GM23338 (cell line): ENCODE results near the gene SMARCA2. TPM values are rescaled to one million over a fixed set of nuclear protein-coding genes. Genes with fewer than 3 reads are reported as not detected.

Experiments used
- ATAC-seq: fragments of 200-7000 bp; cut with Tn5 transposase; 3 replicates; pipeline ENCODE4 v1.9.1; 2020
- DNase-seq: peaks from one replicate; pipeline ENCODE4 v3.0.0-alpha.2; 2015; ENCODE audit warnings: low spot score
- H2AFZ ChIP-seq: fragments of 200-600 bp; sonication (generic); 2 replicates; pipeline ENCODE4 v1.8.0; 2016; ENCODE audit warnings: antibody characterized with exemption, mild to moderate bottlenecking, moderate library complexity
- H3F3A ChIP-seq: fragments of 200-600 bp; sonication (generic); replicated peaks from 2 replicates; pipeline ENCODE4 v1.8.0; 2017; ENCODE audit warnings: antibody characterized with exemption, mixed run types, low read depth
- H3K27ac ChIP-seq: fragments of 200-600 bp; sonication (generic); 2 replicates; pipeline ENCODE4 v1.6.1; 2016; ENCODE audit warnings: low read depth
- H3K27me3 ChIP-seq: fragments of 200-600 bp; sonication (generic); 2 replicates; pipeline ENCODE4 v1.8.0; 2016; ENCODE audit warnings: mild to moderate bottlenecking, mixed run types, moderate library complexity; ENCODE audit not compliant: insufficient read depth
- H3K36me3 ChIP-seq: fragments of 200-600 bp; sonication (generic); 2 replicates; pipeline ENCODE4 v1.8.0; 2016; ENCODE audit warnings: mild to moderate bottlenecking; ENCODE audit not compliant: insufficient read depth
- H3K4me1 ChIP-seq: fragments of 200-600 bp; sonication (generic); 2 replicates; pipeline ENCODE4 v1.8.0; 2016; ENCODE audit warnings: mild to moderate bottlenecking, moderate library complexity; ENCODE audit not compliant: insufficient read depth
- H3K4me2 ChIP-seq: fragments of 200-600 bp; sonication (generic); 2 replicates; pipeline ENCODE4 v1.7.1; 2017; ENCODE audit warnings: mixed run types
- H3K4me3 ChIP-seq: fragments of 200-600 bp; sonication (generic); 2 replicates; pipeline ENCODE4 v1.6.1; 2016; ENCODE audit warnings: mixed run types
- H3K79me2 ChIP-seq: fragments of 200-600 bp; sonication (generic); replicated peaks from 2 replicates; pipeline ENCODE4 v1.8.0; 2017; ENCODE audit warnings: mild to moderate bottlenecking; ENCODE audit not compliant: insufficient read depth
- H3K9me2 ChIP-seq: fragments of 200-600 bp; sonication (generic); 2 replicates; pipeline ENCODE4 v1.8.0; 2017; ENCODE audit not compliant: insufficient read depth
- H4K20me1 ChIP-seq: fragments of 200-600 bp; sonication (generic); replicated peaks from 2 replicates; pipeline ENCODE4 v1.8.0; 2017; ENCODE audit warnings: mild to moderate bottlenecking; ENCODE audit not compliant: insufficient read depth
- H3K27ac Mint-ChIP-seq: 2 replicates; pipeline ENCODE4 v1.8.0; 2020; ENCODE audit warnings: inconsistent platforms, mild to moderate bottlenecking, moderate library complexity, mixed read lengths
- H3K27me3 Mint-ChIP-seq: 3 replicates; pipeline ENCODE4 v1.8.0; 2022; ENCODE audit warnings: low read depth, mild to moderate bottlenecking, moderate library complexity, mixed read lengths, inconsistent platforms; ENCODE audit not compliant: insufficient read depth, poor library complexity
- H3K36me3 Mint-ChIP-seq: 3 replicates; pipeline ENCODE4 v1.8.0; 2021; ENCODE audit warnings: low read depth, mild to moderate bottlenecking, inconsistent platforms, moderate library complexity, mixed read lengths
- H3K4me1 Mint-ChIP-seq: 3 replicates; pipeline ENCODE4 v1.8.0; 2020; ENCODE audit warnings: mild to moderate bottlenecking, inconsistent platforms, mixed read lengths
- H3K4me3 Mint-ChIP-seq: 3 replicates; pipeline ENCODE4 v1.8.0; 2021; ENCODE audit warnings: moderate library complexity, mild to moderate bottlenecking, inconsistent platforms, mixed read lengths
- H3K9me3 Mint-ChIP-seq: 3 replicates; pipeline ENCODE4 v1.8.0; 2020; ENCODE audit warnings: moderate library complexity, mild to moderate bottlenecking, inconsistent platforms, mixed read lengths
- CREB1 ChIP-seq: fragments of 250-450 bp; sonication (Bioruptor Pico); IDR thresholded peaks from 2 replicates; pipeline ENCODE4 v1.5.0; 2020; ENCODE audit warnings: low read depth, mild to moderate bottlenecking, moderate library complexity
- ETS1 ChIP-seq: IDR thresholded peaks from 2 replicates; pipeline ENCODE4 v1.6.1; 2016; ENCODE audit warnings: antibody characterized with exemption
- EZH2 ChIP-seq: fragments of 200-600 bp; sonication (generic); IDR thresholded peaks from one replicate; pipeline ENCODE4 v1.8.0; 2017; ENCODE audit warnings: antibody characterized with exemption, mild to moderate bottlenecking, low read depth; ENCODE audit not compliant: unreplicated experiment
- EZH2phosphoT487 ChIP-seq: fragments of 200-600 bp; sonication (generic); IDR thresholded peaks from one replicate; pipeline ENCODE4 v1.8.1; 2018; ENCODE audit warnings: antibody characterized with exemption; ENCODE audit not compliant: unreplicated experiment
- JUNB ChIP-seq: IDR thresholded peaks from one replicate; pipeline ENCODE4 v1.6.1; 2016; ENCODE audit warnings: antibody characterized with exemption; ENCODE audit not compliant: unreplicated experiment
- NANOG ChIP-seq: IDR thresholded peaks from 2 replicates; pipeline ENCODE4 v1.6.1; 2016; ENCODE audit warnings: antibody characterized with exemption, borderline replicate concordance
- POLR2AphosphoS5 ChIP-seq: IDR thresholded peaks from 2 replicates; pipeline ENCODE4 v1.6.1; 2016; ENCODE audit warnings: antibody characterized with exemption, low read depth
- REST ChIP-seq: IDR thresholded peaks from one replicate; pipeline ENCODE4 v1.6.1; 2018; ENCODE audit warnings: antibody characterized with exemption; ENCODE audit not compliant: unreplicated experiment
- STAT1 ChIP-seq: IDR thresholded peaks from one replicate; pipeline ENCODE4 v1.6.1; 2016; ENCODE audit warnings: antibody characterized with exemption; ENCODE audit not compliant: unreplicated experiment
- ZNF114 ChIP-seq: fragments of 250-450 bp; sonication (Bioruptor Pico); IDR thresholded peaks from 2 replicates; pipeline ENCODE4 v1.5.0; 2020; ENCODE audit warnings: mild to moderate bottlenecking, moderate library complexity
- ZNF331 ChIP-seq: fragments of 250-450 bp; sonication (Bioruptor Pico); IDR thresholded peaks from 2 replicates; pipeline ENCODE4 v1.5.0; 2020; ENCODE audit warnings: low read depth, mild to moderate bottlenecking, moderate library complexity
- ZNF462 ChIP-seq: fragments of 250-450 bp; sonication (Bioruptor Pico); IDR thresholded peaks from 2 replicates; pipeline ENCODE4 v1.5.0; 2020; ENCODE audit warnings: mild to moderate bottlenecking, moderate library complexity
- polyA plus RNA-seq: library from polyadenylated mRNA; unstranded; fragments of >200 nt; fragmentation: Nextera tagmentation; extraction: Ambion mirVana; gene quantifications from 2 replicates; pipeline ENCODE4 v1.2.1, GENCODE V29; 2016
- total RNA-seq: library from RNA; depleted of rRNA; stranded (reverse); fragments of >200 nt; shearing (Covaris generic); gene quantifications from 2 replicates; pipeline ENCODE4 v1.2.3, GENCODE V29; 2014

The SMARCA2 gene
- total and polyA plus RNA-seq, 2 experiments from 2014 or later: 21.7 to 21.9 TPM

GRCh38 chr9:2085716-2086115 is 70.6 kb downstream of the SMARCA2 start:
- Histone ChIP-seq H3F3A (no peaks in the 10 kb centered on the region), H3K4me2 (no peak overlapping the region), H4K20me1 (no peaks in the 10 kb centered on the region), H3K36me3 (no peaks in the 10 kb centered on the region; the same call in 1 of the 2 replicates), H3K9me2 (no peaks in the 10 kb centered on the region), H3K79me2 (no peaks in the 10 kb centered on the region), H3K4me1 (no peaks in the 10 kb centered on the region), H3K27ac (no peak overlapping the region), H3K4me3 (no peak overlapping the region), H2AFZ (no peak overlapping the region), H3K27me3 (no peaks in the 10 kb centered on the region)
- TF ChIP-seq NANOG: no peak
- Mint-ChIP-seq H3K9me3 (no peaks in the 10 kb centered on the region), H3K4me3 (no peak overlapping the region), H3K36me3 (no peaks in the 10 kb centered on the region), H3K27me3 (no peaks in the 10 kb centered on the region), H3K27ac (no peak overlapping the region), H3K4me1 (no peaks in the 10 kb centered on the region; the same call in 2 of the 3 replicates)
- no peak for ATAC-seq
- no peak for DNase-seq

GRCh38 chr9:2086116-2086515 is 71.0 kb downstream of the SMARCA2 start:
- Mint-ChIP-seq H3K36me3 (no peaks in the 10 kb centered on the region), H3K4me3 (no peak overlapping the region), H3K4me1 (no peaks in the 10 kb centered on the region; the same call in 2 of the 3 replicates), H3K27ac (no peak overlapping the region), H3K9me3 (no peaks in the 10 kb centered on the region), H3K27me3 (no peaks in the 10 kb centered on the region)
- ATAC-seq (no peak), DNase-seq (no peak)
- Histone ChIP-seq H2AFZ (no peak overlapping the region), H3F3A (no peaks in the 10 kb centered on the region), H3K4me1 (no peaks in the 10 kb centered on the region), H3K4me3 (no peak overlapping the region), H3K36me3 (no peaks in the 10 kb centered on the region; the same call in 1 of the 2 replicates), H3K27me3 (no peaks in the 10 kb centered on the region), H4K20me1 (no peaks in the 10 kb centered on the region), H3K9me2 (no peaks in the 10 kb centered on the region), H3K4me2 (no peak overlapping the region), H3K27ac (no peak overlapping the region), H3K79me2 (no peaks in the 10 kb centered on the region)
- TF ChIP-seq REST: no peak
- TF ChIP-seq CREB1: no peak
- no peak for TF ChIP-seq ETS1
- TF ChIP-seq ZNF114: no peak
- TF ChIP-seq JUNB: no peak
- TF ChIP-seq POLR2AphosphoS5: no peak
- no peak for TF ChIP-seq EZH2
- no peak for TF ChIP-seq ZNF462 (CRISPR knock-in tag)
- TF ChIP-seq ZNF331 (CRISPR knock-in tag): no peak
- no peak for TF ChIP-seq STAT1
- no peak for TF ChIP-seq NANOG
- TF ChIP-seq EZH2phosphoT487: no peak
